Stimulated activated CD4-positive, alpha-beta T cell treated with anti-CD3 and anti-CD28 coated beads, Interleukin-12 subunit alpha, Interleukin-12 subunit beta, amount 100 ng/mL, for 4 hours (primary cell): ENCODE data around the gene CCDC112.
"Not testable (repeated sequence)": the region's sequence is repeated elsewhere in the genome, so short reads cannot be mapped to it uniquely, and the experiment has no call there.

Experiments used
- DNase-seq: peaks from one replicate; pipeline ENCODE4 v3.0.0-alpha.2; 2020

The CCDC112 gene, protein sequence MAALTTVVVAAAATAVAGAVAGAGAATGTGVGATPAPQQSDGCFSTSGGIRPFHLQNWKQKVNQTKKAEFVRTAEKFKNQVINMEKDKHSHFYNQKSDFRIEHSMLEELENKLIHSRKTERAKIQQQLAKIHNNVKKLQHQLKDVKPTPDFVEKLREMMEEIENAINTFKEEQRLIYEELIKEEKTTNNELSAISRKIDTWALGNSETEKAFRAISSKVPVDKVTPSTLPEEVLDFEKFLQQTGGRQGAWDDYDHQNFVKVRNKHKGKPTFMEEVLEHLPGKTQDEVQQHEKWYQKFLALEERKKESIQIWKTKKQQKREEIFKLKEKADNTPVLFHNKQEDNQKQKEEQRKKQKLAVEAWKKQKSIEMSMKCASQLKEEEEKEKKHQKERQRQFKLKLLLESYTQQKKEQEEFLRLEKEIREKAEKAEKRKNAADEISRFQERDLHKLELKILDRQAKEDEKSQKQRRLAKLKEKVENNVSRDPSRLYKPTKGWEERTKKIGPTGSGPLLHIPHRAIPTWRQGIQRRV

DNA sequence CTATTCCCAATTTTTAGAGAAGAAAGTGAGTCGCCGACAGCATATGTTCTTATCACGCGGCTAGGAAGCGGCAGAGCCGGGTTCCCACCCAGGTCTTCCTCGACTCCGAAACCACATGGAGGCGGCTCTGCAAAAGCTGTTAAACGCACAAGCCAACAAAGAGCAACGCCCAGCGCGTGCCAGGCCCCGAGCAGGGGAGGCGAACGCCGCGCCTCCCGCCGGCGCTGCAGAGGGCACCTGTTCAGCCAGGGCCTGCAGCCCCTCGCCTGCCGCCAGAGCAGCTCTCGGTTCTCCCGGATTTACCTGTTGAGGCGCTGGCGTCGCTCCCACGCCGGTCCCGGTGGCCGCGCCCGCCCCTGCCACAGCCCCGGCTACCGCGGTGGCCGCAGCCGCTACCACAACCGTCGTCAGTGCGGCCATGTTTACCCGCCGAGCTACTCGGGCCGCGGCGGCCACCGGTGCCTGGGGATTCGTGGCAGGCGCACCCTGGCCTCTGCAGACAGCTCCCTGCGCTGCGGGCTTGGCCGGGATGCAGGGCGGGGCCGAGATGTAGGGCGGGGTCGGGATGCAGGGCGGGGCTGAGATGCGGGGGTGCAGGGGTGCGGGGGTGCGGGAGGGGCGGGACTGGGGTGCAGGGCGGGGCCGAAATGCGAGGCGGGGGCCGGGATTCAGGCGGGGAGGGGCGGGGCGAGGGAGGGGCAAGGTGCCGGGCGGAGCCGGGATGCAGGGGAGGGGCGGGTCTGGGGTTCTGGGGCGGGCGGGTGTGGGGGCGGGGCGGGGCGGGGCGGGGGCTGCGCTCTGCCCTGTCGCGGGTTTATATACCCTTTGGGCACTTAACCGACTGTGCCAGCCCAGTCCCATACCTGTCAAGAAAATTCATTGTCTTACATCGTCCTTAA is at the start of gene CCDC112:
Gene CCDC112, minus strand, starts transcription at position 531 of the 899 bp plus-strand sequence. Its CDS starts 111 bp downstream, at position 420.
- DNase-seq: peak; percentile 87

DNA sequence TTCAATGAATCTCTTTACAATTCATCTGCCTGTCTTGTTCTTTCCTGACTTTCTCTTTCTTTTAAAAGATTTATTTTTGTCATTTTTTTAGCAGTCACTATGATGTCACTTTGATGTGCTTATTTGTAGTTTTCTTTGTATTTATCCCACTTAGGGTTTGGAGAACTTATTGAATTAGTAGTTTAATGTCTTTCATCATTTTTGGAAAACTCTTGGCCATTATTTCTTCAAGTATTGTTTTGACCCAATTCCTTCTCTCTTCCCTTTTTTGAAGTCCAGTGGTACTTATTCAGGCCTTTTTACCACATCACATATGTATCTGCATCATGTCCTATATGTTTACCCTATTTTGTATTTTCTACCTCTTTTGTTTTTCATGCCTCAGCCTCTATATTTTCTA is 48.9 kb upstream of the CCDC112 start:
- DNase-seq: no peak

DNA sequence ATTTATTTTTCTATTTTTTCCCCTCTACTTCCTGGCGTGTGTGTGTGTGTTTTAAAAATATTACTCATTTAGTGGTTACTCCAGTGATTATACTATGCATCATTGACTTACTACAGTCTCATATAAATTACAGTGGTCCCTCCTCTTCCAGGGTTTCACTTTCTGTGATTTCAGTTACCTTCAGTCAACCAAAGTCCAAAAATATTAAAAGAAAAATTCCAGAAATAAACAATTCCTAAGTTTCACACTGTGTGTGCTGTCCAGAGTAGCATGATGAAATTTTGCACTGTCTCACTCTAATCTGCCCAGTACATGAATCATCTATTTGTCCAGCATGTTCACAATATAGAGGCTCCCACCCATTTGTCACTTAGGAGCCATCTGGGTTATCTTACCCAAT is 47.4 kb upstream of the CCDC112 start:
- no peak for DNase-seq

DNA sequence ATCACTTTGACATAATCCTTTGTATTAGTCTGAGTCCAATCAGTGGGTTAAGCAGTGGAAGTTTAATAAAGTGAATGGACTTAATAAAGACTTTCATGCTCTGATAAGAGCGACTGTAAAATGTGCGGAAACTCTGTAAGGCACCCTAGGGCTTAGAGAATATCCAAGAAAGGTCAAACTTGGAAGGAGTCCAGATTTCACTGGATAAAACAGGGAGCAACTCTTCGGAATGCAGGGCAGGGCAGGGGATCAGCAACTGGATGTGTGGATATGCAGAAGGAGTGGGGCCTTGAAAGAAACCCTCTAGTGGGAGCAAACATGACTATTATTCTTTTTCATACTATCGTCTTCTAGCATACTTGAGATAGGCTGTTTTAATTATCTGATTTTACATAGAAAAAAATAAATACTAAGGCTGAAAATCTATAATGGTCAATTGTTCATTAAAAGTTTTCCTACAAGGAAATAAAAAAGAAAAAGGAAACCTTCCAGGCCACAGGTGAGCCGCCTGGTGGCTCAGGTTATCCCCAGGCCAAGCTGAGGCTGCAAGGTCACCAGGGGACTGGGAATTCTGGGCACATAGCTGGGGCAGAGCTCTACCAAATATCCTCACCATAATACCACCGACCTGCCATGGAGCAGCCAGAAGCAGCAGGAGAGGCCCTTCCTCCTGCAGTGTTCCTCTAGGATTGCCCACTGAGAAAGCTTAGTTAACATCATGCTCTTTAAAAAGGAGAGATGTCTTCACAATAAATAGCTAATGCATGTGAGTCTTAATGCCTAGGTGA is 46.3 kb upstream of the CCDC112 start:
- no peak for DNase-seq

DNA sequence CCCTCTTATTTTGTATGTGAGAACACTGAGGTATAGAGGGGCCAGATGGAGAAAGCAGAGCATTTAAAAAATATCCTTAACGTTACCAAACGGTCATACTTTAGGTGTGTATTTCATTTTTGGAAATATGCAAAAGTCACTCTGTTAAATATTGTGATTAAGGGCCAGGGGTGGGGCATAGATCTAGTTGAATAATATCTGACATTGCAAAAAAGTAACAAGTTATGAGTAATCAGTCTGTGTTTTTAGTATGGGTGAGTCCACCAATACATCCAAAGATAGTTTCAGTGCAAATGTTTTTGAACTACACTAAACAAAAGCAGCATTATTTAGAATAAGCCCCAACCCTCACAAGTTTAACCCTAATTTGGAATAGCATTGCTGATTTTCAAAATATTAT is 45.3 kb upstream of the CCDC112 start:
- no peak for DNase-seq

DNA sequence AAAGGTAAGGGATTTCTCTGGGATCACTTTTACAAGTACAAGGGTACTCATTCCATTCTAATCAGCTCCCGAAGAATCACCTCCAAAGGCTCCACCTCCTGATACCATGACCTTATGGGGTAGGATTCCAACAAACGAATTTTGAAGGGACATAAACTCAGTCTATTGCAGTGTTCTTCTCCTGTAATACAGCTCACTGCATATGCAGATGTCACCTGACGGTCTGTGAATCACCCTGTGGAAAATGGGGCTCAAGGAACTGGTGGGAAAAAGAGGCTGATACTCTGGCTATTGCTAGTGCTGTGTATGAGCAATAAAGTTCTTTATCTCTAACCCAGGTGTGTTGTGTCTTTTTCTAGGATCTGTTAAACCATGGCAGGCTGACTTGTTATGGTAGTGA is 42.4 kb upstream of the CCDC112 start:
- DNase-seq: no peak

DNA sequence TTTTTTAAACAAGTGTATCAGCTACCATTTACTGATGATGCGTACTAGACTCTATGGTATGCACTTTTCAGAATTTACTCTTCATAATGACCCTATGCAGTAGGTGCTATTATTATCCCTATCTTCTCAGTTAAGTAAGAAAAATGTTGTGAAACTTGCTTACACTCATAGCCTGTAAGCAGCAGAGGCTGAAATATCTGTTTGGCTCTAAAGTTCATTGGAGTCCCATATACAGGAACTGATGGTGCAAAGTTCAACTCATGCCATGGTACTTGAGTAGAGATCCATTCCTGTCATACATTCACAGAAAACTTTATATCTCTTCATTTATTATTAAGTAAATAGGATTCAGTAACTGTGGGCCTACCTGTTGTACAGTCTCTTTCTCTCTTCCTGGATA is 41.4 kb upstream of the CCDC112 start:
- no peak for DNase-seq

DNA sequence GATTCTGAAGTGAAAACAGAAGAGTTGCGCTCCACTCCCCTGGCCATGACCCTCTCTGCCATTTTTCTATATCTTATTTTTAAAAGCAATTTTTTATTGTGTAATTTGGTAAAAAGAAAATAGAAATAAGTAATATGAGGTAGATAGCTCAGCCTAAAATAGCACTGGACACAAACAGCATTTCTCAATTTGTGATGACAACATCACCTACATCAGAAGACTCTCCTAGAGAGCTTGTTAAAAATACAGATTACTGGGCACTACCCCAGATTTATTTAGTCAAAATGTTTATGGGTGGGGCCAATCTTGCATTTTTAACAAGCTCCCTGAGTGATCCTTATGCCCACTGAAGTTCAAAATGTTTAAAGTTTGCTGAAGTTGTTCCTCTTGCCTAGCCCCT is 40.5 kb upstream of the CCDC112 start:
- no peak for DNase-seq

DNA sequence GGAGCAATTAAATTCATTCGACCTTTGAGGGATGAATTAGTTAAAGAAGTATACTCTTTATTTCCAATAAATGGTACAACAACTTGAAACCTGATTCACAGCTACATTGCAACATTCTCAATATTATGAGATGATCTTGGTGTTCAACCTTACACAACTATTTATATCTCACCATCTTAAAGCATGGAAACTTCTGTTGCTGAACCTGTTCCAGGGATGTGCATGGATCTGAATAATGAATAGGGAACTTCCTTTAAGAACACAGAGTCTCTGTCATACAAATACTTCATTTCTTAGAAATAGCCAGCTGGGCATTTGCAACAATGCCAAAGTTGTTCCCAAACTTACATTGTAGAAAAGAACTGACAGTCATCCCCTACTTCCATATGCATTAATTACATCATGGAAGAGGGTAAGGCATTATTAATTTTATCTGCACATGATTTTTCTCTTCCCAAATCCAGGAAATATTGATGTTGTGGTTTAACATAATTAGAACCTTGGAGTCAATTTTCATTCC is 39.8 kb upstream of the CCDC112 start:
- no peak for DNase-seq

DNA sequence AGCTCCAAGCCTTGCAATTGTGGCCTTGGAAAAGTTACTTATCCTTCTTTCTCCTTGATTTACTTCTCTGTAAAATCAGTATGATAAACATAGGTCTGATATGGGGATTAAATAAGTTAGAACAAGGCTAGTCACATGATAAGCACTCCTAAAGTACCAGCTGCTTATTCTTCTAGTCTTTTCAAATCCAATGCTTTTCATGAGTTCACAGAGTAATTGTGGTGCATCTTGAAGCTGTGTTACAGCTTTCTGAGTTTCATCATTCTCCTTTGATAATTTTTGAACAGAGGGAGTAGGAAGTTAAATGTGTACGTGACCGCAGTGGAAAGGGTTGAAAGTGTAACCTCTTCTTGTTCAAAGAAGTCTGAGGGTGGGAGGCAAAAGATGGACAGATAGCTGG is 38.8 kb upstream of the CCDC112 start:
- no peak for DNase-seq

DNA sequence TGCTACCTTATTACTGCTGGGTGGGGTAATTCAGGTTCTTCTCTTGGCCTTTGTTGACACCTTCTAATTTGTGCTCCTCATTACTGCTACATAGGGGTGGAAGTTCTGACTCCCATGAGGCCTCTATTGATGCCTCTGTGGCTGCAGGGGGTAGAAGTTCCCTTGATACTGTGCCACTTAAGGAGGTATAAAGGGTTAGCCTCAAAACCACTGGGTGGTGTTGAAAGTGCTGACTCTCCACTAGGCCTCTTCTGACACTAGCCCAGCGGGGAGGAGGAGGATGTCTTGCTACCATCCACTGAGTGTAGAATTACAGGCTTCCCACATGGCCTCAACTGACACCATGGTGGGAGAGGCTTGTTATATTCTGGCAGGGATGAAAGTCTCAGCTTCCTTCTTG is 36.7 kb upstream of the CCDC112 start:
- no peak for DNase-seq

DNA sequence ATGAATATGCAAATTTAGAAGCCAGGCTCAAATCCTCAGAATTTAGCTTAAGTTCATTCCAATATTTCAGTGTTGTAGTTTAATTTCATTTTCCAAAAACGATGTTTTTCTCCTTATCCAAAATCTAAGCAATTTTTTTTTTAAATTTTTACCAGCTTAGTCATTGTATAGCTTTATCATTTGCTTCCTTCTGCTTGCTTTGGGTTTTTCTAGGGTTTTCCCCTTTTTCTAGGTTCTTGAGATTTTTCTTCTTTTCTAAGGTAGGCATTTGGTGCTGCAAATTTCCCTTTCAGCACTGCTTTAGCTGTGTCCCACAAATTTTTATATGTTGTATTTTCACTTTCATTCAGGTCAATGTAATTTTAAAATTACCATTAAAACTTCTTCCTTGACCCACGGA is 34.4 kb upstream of the CCDC112 start:
- no peak for DNase-seq

DNA sequence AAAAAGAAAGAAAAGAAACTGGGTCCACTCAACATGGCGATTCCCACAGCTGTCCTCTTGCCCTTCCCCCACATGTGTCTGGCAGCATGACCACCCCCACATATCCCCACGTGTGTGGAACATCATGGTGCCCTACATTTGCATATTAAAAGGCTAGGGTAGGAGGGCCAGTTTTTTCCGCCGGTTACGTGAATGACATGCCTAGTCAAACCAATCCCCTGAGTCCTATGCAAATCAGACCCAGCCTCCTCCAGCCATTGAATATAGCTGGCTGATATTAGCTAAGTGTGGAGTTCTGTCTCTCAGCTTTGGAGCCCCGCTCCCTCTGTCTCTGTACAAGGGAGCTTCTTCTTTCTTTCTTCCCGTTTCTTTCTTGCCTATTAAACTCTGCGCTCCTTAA is 33.0 kb upstream of the CCDC112 start:
- no peak for DNase-seq

DNA sequence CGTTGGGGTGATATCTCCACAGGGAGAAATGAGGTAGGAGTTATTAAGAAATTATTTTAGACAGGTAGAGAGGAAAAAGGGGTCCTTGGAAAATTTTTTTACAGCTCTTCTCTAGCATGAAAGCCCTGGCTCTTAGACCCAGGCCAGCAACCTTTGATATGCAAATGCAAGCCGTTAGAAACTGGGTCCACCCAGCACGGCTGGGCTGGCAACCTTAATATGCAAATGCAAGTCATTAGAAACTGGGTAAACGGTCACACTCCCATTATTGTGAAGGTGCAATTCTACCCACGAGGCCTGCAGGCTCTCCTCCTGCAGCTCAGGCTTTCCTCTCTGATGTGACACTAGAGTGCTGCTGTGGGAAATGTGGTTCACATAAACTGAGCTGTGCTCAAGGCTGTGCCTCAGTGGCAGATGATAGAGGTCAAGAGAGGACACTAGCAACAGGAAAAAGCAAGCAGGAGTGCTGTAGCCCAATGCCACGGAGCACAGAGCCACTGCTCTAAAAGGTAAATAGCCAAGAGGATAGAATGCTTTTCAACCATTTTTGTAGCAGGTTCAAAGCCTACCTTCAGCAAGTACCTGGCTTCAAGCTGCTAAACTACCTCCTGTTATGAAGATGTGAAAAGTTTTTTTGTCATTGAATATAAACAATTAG is 32.3 kb upstream of the CCDC112 start:
- DNase-seq: not testable (repeated sequence)

DNA sequence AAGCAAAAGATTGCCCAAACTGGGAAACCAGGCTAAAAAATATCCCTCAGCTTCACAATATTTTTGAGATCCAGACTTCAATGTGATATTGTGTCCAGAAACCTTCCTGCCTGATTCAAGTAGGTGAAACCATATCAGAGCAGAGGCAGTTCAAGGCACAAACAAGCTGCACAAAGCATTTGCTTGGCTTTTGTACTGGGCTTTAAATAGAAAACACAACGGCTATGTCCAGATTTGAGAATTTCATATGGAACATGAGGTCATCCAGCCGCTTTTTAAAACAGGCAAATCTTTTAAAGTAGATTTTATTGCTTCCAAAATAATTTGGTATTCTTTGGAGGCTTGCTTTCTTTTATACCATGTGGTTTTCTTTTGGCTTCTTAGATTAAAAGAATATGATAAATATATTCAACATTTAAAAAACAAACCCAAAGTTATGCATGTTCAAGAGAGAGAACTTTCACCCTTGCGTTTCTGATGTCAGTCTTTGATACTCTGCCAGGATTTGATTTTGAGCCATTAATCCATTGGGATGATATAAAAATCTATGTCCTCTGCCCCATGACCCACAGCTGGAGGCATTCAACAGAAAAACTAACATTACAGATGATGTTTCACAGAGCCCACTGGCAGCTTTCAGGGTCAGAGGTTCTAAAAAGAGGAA is 29.0 kb upstream of the CCDC112 start:
- no peak for DNase-seq

DNA sequence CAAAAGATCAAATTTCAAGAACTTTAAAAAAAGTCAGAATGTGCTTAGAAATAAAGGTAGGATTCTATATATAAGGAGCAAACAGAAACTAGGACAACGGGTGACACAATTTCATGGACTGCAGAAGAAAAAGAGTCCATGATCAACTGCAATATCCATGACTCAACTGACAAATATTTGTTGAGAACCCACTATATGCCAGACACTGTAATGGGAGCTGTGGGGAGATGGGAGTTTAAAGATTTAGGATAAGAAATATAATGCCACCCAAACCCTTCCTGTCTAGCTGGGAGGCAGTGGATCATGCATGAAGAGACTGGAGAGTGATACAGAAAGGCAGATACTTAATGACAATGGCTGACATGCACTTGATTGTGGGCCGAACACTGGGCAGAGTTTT is 27.6 kb upstream of the CCDC112 start:
- DNase-seq: no peak

DNA sequence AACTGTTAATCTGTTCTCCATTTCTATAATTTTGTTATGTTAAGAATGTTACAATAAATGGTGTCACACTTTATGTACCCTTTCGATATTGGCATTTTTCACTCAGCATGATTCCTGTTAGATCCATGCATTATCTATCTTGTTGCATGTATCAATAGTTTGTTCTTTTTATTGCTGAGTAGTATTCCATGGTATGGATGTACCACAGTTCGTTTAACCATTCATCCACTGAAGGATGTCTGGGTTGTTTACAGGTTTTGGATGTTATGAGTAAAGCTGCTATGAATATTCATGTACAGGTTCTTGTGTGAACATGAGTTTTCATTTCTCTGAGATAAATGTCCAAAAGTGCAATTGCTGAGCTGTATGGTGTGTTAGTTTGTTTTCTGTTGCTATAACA is 26.3 kb upstream of the CCDC112 start:
- no peak for DNase-seq

DNA sequence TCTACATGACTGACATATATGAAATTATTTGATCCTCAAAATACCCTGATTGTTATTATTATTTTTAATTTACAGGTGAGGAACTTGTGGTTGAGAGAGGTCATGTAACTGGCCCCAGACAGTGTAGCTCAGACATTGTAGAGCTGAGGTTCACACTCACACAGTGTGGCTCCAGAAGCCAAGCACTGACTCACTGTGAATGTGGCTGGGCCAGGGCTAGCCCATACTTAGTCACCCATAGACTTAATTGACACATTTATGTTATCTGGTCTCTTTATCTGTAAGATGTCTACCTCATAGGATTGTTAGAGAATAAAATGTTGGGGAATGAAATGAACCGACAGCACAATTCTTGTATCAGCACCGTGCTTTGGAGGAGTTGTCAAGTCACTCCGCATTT is 24.9 kb upstream of the CCDC112 start:
- no peak for DNase-seq

DNA sequence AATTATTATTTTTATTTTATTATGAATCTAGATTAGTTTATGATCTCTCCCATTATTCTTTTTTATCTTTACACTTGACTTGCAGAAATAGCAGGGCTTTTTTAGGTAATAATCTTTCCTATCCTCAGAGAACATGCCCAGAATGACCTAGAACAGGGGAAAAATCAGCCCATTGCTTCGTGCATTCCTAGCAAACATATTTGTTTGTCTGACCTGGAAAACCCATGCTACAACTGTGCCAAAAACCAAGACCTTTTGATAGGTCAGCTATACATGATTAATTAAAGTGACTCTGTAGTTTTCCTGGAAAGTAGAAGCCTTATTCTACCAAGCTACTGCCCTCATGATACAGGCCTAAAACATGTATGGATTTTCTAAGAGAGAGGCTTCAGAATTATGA is 24.1 kb upstream of the CCDC112 start:
- DNase-seq: no peak

DNA sequence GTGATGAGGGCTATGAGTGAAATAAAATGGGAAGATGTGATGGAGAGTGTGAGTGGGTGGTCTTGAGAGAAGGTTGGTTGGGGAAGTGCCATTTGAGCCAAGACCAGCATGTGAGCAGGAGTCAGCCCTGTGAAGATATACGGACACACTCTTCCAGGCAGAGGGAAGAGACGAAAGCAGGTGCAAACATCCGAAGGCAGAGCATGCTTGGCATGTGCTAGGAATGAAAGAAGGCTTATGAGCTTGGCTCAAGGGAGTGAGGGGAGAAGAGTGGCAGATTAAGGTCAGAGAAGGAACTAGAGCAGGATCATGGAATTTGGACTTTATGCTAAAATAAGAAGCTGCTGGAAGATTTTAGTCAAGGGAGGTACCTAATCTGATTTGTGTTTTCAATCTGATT is 23.6 kb upstream of the CCDC112 start:
- no peak for DNase-seq

DNA sequence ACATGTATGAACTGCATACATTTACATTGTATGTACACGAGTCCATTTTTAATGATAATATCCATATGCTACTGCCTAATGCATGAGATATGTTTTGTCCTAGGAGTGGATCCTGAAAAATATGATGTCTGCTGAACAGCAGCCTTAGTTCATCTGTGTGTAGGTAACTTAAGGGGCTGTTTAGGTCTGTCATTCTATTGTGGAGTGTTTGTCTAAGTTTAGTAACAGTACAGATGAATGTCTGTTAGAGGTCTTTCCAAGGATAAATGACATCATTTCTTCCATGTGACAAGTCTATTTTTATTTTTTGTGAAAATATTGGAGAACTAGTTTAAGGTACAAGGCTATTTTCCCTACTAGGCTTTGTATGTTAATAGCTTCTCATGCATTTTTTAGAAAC is 22.6 kb upstream of the CCDC112 start:
- DNase-seq: no peak

DNA sequence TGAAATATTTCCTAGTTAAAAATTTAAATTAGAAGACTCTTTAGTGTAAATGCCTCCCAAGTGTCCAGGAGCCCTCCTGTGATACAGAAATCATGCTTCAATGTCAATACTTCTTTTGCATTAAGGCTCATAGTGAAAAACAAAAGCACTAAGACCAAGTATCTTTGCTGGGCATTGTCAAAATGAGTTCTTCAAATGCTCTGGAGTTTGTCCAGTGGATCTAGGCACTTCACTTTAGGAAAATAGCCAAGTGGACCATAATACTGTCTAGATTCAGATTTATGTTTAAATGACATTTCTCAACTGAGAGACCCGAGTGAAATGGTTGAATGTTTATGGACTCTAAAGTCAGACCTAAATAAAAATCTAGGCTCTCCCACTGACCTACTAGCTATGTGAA is 21.3 kb upstream of the CCDC112 start:
- DNase-seq: no peak
